ENCODE measurements around the gene CLIC6. TPM values are rescaled to one million over a fixed set of nuclear protein-coding genes. Genes with fewer than 3 reads are reported as not detected.

CLIC6 gene
- total and polyA plus RNA-seq, 9 donors = 1.0 to 12.2 (median 4.3) TPM

GRCh38 chr21:34671462-34671861, 2.7 kb downstream of the CLIC6 start:
- DNase-seq = no peak
- H3K27ac ChIP-seq = no peak overlapping the region
- 72 to 91% (median 85%) methylated on average over 1 of the region's 1 CpG for WGBS, 3 donors
- H3K4me1 ChIP-seq (ENCODE audit: insufficient read depth) = peaks cover 1% of the 10 kb centered on the region
- H3K27me3 ChIP-seq = no peaks in the 10 kb centered on the region
- H3K9me3 ChIP-seq = no peaks in the 10 kb centered on the region
- intact Hi-C loops (cut with DNase I) = no loop called here
- TF ChIP-seq POLR2A (IDR thresholded peaks at IDR 0.05) (no peak), CTCF (IDR thresholded peaks at IDR 0.05) (no peak), EP300 (IDR thresholded peaks at IDR 0.05) (no peak)
- H3K4me3 ChIP-seq = no peak overlapping the region
- H3K36me3 ChIP-seq = no peaks in the 10 kb centered on the region

- H3K27me3 ChIP-seq = no peaks in the 10 kb centered on the region
- TF ChIP-seq CTCF (IDR thresholded peaks at IDR 0.05) (no peak), POLR2A (IDR thresholded peaks at IDR 0.05) (no peak), EP300 (IDR thresholded peaks at IDR 0.05) (no peak)
- peaks cover 1% of the 10 kb centered on the region for H3K4me1 ChIP-seq (ENCODE audit: insufficient read depth)
- no peak for DNase-seq
- H3K27ac ChIP-seq = no peak overlapping the region
- H3K9me3 ChIP-seq = no peaks in the 10 kb centered on the region
- 76 to 89% (median 88%) methylated on average over 4 of the region's 4 CpGs for WGBS, 3 donors
- H3K4me3 ChIP-seq = no peak overlapping the region
- intact Hi-C loops (cut with DNase I) = no loop called here
- H3K36me3 ChIP-seq = no peaks in the 10 kb centered on the region
Observed at GRCh38 chr21:34671891-34672290, 3.1 kb downstream of the CLIC6 start.

GRCh38 chr21:34673006-34673405, 4.2 kb downstream of the CLIC6 start:
- DNase-seq = no peak
- Histone ChIP-seq H3K4me1 (ENCODE audit: insufficient read depth) (peaks cover 1% of the 10 kb centered on the region), H3K4me3 (no peak overlapping the region), H3K27me3 (no peaks in the 10 kb centered on the region), H3K36me3 (no peaks in the 10 kb centered on the region), H3K9me3 (no peaks in the 10 kb centered on the region), H3K27ac (no peak overlapping the region)
- WGBS, 3 donors = 65 to 74% (median 69%) methylated on average over 3 of the region's 3 CpGs
- intact Hi-C loops (cut with DNase I) = no loop called here
- no peak for TF ChIP-seq EP300 (IDR thresholded peaks at IDR 0.05)
- TF ChIP-seq POLR2A (IDR thresholded peaks at IDR 0.05) = no peak
- TF ChIP-seq CTCF (IDR thresholded peaks at IDR 0.05) = no peak

GRCh38 chr21:34674468-34674867, 5.7 kb downstream of the CLIC6 start:
- intact Hi-C loops (cut with DNase I) = no loop called here
- no peak overlapping the region for H3K27ac ChIP-seq
- peaks cover 1% of the 10 kb centered on the region for H3K4me1 ChIP-seq (ENCODE audit: insufficient read depth)
- H3K4me3 ChIP-seq = no peak overlapping the region
- H3K9me3 ChIP-seq = no peaks in the 10 kb centered on the region
- no peak for DNase-seq
- TF ChIP-seq EP300 (IDR thresholded peaks at IDR 0.05) (no peak), CTCF (IDR thresholded peaks at IDR 0.05) (no peak), POLR2A (IDR thresholded peaks at IDR 0.05) (no peak)
- H3K27me3 ChIP-seq = no peaks in the 10 kb centered on the region
- no peaks in the 10 kb centered on the region for H3K36me3 ChIP-seq

- intact Hi-C loops (cut with DNase I) = no loop called here
- no peaks in the 10 kb centered on the region for H3K27me3 ChIP-seq
- DNase-seq = no peak
- no peak overlapping the region for H3K27ac ChIP-seq
- H3K36me3 ChIP-seq = no peaks in the 10 kb centered on the region
- WGBS, 3 donors = 75 to 82% (median 76%) methylated on average over 5 of the region's 5 CpGs
- no peak for TF ChIP-seq CTCF (IDR thresholded peaks at IDR 0.05)
- TF ChIP-seq POLR2A (IDR thresholded peaks at IDR 0.05) = no peak
- no peak for TF ChIP-seq EP300 (IDR thresholded peaks at IDR 0.05)
- no peak overlapping the region for H3K4me3 ChIP-seq
- no peaks in the 10 kb centered on the region for H3K4me1 ChIP-seq (ENCODE audit: insufficient read depth)
- no peaks in the 10 kb centered on the region for H3K9me3 ChIP-seq
Observed at GRCh38 chr21:34675871-34676270, 7.1 kb downstream of the CLIC6 start.
